HG03442 (cell line): ENCODE results near the gene C17orf113.

ENCODE experiments used
- ATAC-seq: cut with Tn5 transposase; IDR thresholded peaks from one replicate; pipeline ENCODE4 v1.9.1; 2021; ENCODE audit warnings: mild to moderate bottlenecking, moderate library complexity; ENCODE audit not compliant: unreplicated experiment

C17orf113 gene

GRCh38 chr17:42072323-42073187, 22.2 kb upstream of the C17orf113 start:
- ATAC-seq, result no peak

DNA sequence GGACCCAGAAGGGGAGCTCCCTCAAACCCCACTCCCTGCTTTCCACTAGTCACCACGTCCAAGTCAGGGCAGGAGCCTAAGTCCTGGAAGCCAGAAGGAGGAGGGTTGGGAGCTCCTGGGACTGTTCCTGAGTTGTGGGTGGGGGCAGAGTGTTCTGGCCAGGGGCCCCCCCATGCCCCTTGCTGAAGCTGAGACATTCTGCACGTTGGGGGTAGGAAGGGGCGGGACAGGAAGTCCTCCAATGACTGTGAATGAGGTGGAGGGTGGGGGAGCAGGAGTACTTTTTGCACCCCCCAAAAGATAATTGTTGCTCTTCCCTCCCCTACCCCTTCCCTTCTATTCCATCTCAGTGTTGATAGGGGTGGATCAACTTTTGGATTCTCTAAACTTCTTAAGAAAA, 21.4 kb upstream of the C17orf113 start:
- no peak for ATAC-seq

- ATAC-seq, result no peak
Observed at GRCh38 chr17:42068979-42069378, 18.6 kb upstream of the C17orf113 start.

DNA sequence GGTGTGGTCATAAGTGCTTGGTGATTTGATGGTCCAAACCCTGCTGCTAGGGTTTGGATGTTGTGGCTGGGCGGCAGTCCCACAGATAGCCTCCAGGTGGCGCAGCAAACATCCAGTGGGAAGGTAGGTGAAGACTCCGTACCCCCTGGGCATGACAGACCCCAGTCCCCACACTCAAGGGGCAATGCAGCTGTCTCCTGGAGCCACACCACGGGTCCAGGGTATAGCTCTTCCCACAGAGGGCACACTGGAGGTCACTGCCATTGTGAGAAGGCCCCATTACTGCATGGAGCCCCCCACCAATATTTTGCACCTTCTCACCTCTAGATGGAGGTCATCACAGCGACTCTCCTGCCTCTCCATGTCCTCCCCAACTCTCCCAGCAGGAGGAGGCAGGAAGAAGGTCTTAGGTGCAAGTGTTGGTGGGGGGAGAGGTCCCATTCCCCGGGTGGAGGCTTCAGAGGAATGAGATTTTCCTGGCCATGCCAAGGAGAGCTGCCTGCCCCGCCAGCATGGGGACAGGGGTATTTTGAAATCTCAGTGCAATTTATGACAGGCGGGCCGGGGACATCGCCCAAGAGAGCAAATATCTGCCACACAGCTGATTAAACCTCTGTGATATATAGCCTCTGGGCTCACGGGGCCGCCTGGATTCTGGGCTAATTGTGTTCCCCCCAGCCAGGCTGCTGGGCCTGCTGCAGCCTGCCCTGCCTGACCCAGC, 17.1 kb upstream of the C17orf113 start:
- no peak for ATAC-seq

DNA sequence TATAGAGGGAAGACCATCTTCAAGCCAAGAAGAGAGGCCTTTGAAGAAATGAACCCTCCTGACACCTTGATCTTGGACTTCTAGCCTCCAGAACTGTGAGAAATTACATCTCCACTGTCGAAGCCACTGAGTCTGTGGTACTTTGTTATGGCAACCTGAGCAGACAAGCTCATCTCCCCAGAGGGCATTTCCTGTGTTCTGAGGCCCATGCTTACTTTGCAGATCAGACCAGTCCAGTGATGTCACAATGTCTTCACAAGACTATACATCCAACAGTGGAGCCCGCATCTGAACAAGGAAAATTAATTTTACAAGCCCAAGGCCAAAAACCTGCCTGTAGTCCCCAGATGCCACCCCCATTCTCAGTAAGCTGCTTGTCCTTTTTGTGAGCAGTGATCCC, 14.8 kb upstream of the C17orf113 start:
- no peak for ATAC-seq

GRCh38 chr17:42062681-42063080, 12.3 kb upstream of the C17orf113 start:
- ATAC-seq, result no peak

GRCh38 chr17:42061646-42062487, 11.5 kb upstream of the C17orf113 start:
- no peak for ATAC-seq

GRCh38 chr17:42060231-42060630, 9.8 kb upstream of the C17orf113 start:
- ATAC-seq, result no peak

- no peak for ATAC-seq
Observed at GRCh38 chr17:42059815-42060214, 9.4 kb upstream of the C17orf113 start.

- no peak for ATAC-seq
Observed at GRCh38 chr17:42058063-42058462, 7.7 kb upstream of the C17orf113 start.

DNA sequence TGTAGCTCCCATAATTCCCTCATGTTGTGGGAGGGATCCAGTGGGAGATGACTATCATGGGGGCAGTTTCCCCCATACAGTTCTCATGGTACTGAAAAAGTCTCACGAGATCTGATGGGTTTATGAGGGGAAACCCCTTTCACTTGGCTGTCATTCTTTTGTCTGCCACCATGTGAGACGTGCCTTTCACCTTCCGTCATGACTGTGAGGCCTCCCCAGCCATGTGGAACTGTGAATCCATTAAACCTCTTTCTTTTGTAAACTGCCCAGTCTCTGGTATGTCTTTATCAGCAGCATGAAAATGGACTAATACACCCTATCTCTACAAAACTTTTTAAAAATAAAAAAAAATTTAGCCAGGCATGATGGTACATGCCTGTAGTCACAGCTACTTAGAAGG, 6.2 kb upstream of the C17orf113 start:
- no peak for ATAC-seq

- no peak for ATAC-seq
Observed at GRCh38 chr17:42055496-42055895, 5.1 kb upstream of the C17orf113 start.

DNA sequence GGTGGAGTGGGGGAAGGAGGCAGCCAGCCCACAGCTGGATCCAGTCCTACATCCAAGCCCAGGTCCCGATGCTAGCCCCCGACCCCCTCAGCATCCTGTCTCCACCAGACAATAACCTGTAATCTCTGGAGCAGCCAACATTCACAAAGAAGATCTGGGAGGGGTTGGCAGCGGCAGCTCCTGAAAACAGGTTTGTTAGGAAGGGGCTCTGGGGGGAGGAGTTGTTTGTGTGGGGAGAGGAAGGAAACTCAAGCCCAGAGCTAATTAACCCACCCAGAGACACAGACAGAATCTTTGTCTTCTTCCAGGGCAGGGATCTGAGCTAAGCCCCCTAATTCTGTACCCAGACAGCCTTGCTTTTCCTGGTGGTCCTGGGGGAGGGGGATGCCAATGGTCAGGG, 4.6 kb upstream of the C17orf113 start:
- ATAC-seq, result no peak

DNA sequence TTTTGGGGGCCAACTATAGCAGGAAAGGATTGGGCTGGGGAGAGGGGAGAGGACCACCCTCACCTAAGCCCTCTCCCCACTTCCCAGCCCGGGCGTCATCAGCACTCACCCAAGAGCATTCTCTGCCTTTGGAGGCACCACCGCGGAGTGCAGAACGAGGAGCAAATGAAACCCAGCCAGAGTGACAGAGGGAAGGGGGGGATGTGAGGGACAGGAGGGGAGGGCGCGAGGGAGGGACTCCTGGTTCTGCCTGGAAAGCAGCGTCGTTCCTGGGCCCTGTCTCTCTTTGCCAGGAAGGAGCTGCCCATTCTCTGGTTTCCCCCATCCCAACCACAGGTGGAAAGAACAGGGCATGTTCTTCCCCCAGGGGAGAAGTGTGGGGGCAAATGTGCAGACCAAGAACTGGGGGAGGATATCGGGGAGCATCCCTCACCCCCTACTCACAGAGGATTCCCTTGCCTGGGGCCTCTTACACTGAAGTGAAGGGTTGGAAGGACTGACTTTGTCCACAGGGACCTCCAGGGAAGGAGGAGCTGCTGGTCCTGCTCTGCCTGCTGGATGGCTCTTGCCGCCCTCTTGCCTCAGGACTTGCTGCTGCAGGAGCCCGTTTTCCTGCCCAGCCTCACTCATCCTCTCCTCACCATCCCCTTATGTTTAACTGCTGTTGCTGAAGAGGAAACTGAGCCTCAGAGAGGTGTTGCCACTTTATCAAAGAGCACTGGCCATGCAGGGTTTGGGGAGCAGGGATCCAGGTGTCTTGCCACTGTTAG, 3.5 kb upstream of the C17orf113 start:
- ATAC-seq, result no peak

DNA sequence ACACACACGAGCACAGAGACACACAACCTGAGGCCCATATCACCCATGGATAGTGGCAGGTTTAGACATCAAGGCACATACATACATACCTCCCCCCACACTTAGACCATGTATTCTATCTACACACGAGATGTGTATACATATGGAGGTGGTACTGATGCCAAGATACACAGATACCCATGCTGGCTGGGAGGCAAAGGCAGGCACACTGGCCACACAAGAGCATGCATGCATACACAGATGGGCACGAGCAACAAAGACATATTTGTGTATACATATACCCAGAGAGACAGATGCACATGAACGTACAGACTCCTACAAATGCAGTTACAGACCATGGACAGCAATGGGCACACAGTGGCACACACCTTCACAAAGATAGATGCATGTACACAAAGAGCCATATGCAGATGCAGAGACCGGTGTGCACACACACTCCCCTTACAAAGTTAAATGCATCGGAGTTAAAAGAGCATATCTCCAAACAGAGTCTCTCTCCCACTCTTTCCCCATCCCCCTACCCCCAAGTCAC, 2.0 kb upstream of the C17orf113 start:
- ATAC-seq, result no peak

- no peak for ATAC-seq
Observed at GRCh38 chr17:42051645-42052044, 1.2 kb upstream of the C17orf113 start.

DNA sequence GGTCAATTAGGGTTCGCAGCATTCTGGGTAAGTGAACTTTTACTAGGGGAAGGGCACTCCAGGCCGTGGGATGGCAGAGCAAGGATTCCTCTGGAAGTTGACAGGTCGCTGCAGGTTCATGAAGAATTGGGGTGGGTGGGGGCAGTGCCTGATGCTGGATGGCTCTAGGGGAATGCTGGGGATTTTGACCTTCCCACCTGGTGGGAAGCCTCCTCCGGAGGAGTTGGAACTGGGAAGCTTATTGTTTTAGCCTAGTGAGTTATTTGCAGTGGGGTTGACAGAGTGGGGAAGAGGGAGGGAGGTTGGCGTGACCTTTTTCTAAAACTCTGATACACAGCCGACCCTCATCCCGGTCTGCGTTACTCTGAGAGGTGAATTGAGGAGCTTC, 606 bp upstream of the C17orf113 start:
- no peak for ATAC-seq

DNA sequence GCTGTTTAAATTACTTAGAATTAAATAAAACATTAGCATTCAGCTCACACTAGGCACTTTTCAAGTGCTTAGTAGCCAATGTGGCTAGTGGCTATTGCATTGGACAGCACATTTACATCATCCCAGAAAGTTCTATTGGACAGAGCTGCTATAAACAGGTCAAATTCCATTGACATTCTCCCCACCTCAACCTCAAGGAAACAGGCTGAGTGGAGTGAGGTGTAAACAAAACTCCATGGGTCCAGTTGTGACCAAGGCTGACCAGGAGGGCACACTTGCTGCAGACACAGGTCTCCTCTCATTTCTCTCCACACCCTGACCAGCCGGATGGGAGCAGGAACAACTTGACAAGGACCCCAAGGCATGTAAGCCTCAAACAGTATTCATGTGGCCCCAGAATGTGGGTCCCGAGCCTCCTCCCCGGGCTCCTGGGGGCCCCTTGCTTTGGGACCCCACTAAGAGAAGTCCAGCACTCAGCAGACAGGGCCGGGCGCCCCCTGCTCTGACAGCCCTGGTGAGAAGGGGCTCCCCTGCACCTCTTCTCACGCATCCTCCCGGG, 488 bp downstream of the C17orf113 start:
- no peak for ATAC-seq

GRCh38 chr17:42047343-42047742, 3.1 kb downstream of the C17orf113 start:
- no peak for ATAC-seq

DNA sequence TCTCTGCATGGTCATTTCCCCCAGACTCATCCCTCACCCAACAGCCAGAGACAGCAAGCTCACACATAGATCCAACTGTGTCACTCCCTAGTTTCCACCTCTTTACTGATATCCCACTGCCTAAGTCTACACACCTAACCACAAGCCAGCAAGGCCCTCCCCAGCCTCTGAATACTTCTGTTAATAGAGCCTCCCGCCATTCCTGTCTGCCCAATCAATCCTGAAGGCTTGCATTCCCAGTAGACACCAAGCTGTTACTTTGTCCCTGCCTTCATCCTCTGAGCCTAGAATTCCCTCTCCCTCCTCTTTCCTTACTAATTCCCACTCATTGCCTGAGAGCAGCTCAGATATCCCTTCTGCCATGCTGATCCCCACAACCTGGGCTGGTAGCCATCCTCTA, 4.7 kb downstream of the C17orf113 start:
- no peak for ATAC-seq
